Measurements from ENCODE around the gene COL26A1.

DNA sequence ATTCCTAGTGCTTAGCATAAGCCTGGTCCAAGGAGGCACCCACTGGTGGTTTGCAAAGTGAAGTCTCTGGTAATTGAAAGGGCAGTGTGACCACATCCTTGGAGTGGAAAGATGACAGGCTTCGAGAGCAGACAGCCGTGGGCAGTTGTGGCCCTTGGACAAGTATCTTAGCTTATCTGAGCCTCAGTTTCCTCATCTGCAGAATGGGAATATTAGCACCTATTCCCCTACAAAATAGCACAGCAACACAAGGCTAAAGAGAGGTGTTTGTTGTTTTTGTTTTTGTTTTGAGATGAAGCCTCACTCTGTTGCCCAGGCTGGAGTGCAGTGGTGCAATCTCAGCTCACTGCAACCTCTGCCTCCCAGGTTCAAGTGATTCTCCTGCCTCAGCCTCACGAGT lies 237.1 kb downstream of the COL26A1 start:
- TF ChIP-seq POLR2AphosphoS5 (IDR thresholded peaks at IDR 0.05; ENCODE audit: borderline replicate concordance, low read depth, low read length), result no peak
- TF ChIP-seq EZH2 (IDR thresholded peaks at IDR 0.05), result no peak

Measured in SK-N-MC (cell line).